ENCODE results near the gene MYADML2. TPM values are rescaled to one million over a fixed set of nuclear protein-coding genes. Genes with fewer than 3 reads are reported as not detected.

Gene MYADML2
- total RNA-seq, 1 experiment from 2014 or later, result not detected

- Histone ChIP-seq H3K4me3 (ENCODE audit: low read length) (no peak overlapping the region), H3F3A (ENCODE audit: low read length, unreplicated experiment) (no peaks in the 10 kb centered on the region), H3K9me2 (replicated peaks; ENCODE audit: low read length) (no peaks in the 10 kb centered on the region), H4K20me1 (ENCODE audit: low read length) (no peaks in the 10 kb centered on the region), H3K27ac (ENCODE audit: low read length) (no peak overlapping the region), H3K4me2 (ENCODE audit: low read length) (no peak overlapping the region), H3K79me2 (ENCODE audit: low read length) (no peaks in the 10 kb centered on the region), H2AFZ (ENCODE audit: low read length) (no peak overlapping the region), H3K9me3 (ENCODE audit: low read length) (no peaks in the 10 kb centered on the region), H3K36me3 (ENCODE audit: low read depth, low read length) (no peaks in the 10 kb centered on the region), H3K4me1 (ENCODE audit: insufficient read depth, low read length) (no peaks in the 10 kb centered on the region), H3K27me3 (ENCODE audit: low read length) (no peaks in the 10 kb centered on the region), H3K9ac (ENCODE audit: low read length) (no peak overlapping the region)
- ChIA-PET CTCF (no interaction called here), POLR2A (ENCODE audit: unreplicated experiment) (no interaction called here)
- TF ChIP-seq EZH2phosphoT487 (IDR thresholded peaks at IDR 0.05; ENCODE audit: borderline replicate concordance, low read length) (no peak), EZH2 (IDR thresholded peaks at IDR 0.05; ENCODE audit: low read length, unreplicated experiment) (no peak)
- no TSS peak for BruUV-seq (replicated peaks)
- DNase-seq, result no peak
- intact Hi-C loops (cut with micrococcal nuclease), result no loop called here
- ATAC-seq, result no peak
Observed at GRCh38 chr17:81948635-81949378, 1.8 kb upstream of the MYADML2 start.

GRCh38 chr17:81944858-81945257 is 2.2 kb downstream of the MYADML2 start:
- H3K9ac ChIP-seq (ENCODE audit: low read length), result no peak overlapping the region
- no peak for ATAC-seq
- POLR2A ChIA-PET (ENCODE audit: unreplicated experiment), result no interaction called here
- no peak overlapping the region for H2AFZ ChIP-seq (ENCODE audit: low read length)
- BruUV-seq (replicated peaks), result no TSS peak
- no peak for DNase-seq
- no peak overlapping the region for H3K4me3 ChIP-seq (ENCODE audit: low read length)
- TF ChIP-seq EZH2phosphoT487 (IDR thresholded peaks at IDR 0.05; ENCODE audit: borderline replicate concordance, low read length) (no peak), EZH2 (IDR thresholded peaks at IDR 0.05; ENCODE audit: low read length, unreplicated experiment) (no peak), CTCF (conservative IDR thresholded peaks at IDR 0.05; ENCODE audit: low read depth, low read length) (no peak)
- no peaks in the 10 kb centered on the region for H3F3A ChIP-seq (ENCODE audit: low read length, unreplicated experiment)
- H3K4me1 ChIP-seq (ENCODE audit: insufficient read depth, low read length), result no peaks in the 10 kb centered on the region
- no peak overlapping the region for H3K27ac ChIP-seq (ENCODE audit: low read length)
- H3K79me2 ChIP-seq (ENCODE audit: low read length), result no peaks in the 10 kb centered on the region
- H3K4me2 ChIP-seq (ENCODE audit: low read length), result no peak overlapping the region
- H3K36me3 ChIP-seq (ENCODE audit: low read depth, low read length), result no peaks in the 10 kb centered on the region
- no peaks in the 10 kb centered on the region for H3K9me3 ChIP-seq (ENCODE audit: low read length)
- no peaks in the 10 kb centered on the region for H4K20me1 ChIP-seq (ENCODE audit: low read length)
- CTCF ChIA-PET, result no interaction called here
- no peaks in the 10 kb centered on the region for H3K27me3 ChIP-seq (ENCODE audit: low read length)
- H3K9me2 ChIP-seq (replicated peaks; ENCODE audit: low read length), result no peaks in the 10 kb centered on the region
- intact Hi-C loops (cut with micrococcal nuclease), result no loop called here

GRCh38 chr17:81942167-81942553 is 4.9 kb downstream of the MYADML2 start:
- H3F3A ChIP-seq (ENCODE audit: low read length, unreplicated experiment), result no peaks in the 10 kb centered on the region
- no peak overlapping the region for H3K9ac ChIP-seq (ENCODE audit: low read length)
- H3K36me3 ChIP-seq (ENCODE audit: low read depth, low read length), result no peaks in the 10 kb centered on the region
- no peaks in the 10 kb centered on the region for H3K27me3 ChIP-seq (ENCODE audit: low read length)
- TF ChIP-seq CTCF (conservative IDR thresholded peaks at IDR 0.05; ENCODE audit: low read depth, low read length) (no peak), EZH2phosphoT487 (IDR thresholded peaks at IDR 0.05; ENCODE audit: borderline replicate concordance, low read length) (no peak), EZH2 (IDR thresholded peaks at IDR 0.05; ENCODE audit: low read length, unreplicated experiment) (no peak)
- intact Hi-C loops (cut with micrococcal nuclease), result no loop called here
- DNase-seq (no peak), ATAC-seq (no peak)
- ChIA-PET CTCF (no interaction called here), POLR2A (ENCODE audit: unreplicated experiment) (interaction anchor here (0.6 kb wide), 1 partner anchor 19 kb away, joined by 4 read pairs; no protein-coding TSS in a partner anchor)
- no peaks in the 10 kb centered on the region for H4K20me1 ChIP-seq (ENCODE audit: low read length)
- no TSS peak for BruUV-seq (replicated peaks)
- no peaks in the 10 kb centered on the region for H3K9me3 ChIP-seq (ENCODE audit: low read length)
- H3K4me1 ChIP-seq (ENCODE audit: insufficient read depth, low read length), result no peaks in the 10 kb centered on the region
- H3K4me3 ChIP-seq (ENCODE audit: low read length), result no peak overlapping the region
- no peak overlapping the region for H2AFZ ChIP-seq (ENCODE audit: low read length)
- H3K79me2 ChIP-seq (ENCODE audit: low read length), result no peaks in the 10 kb centered on the region
- no peak overlapping the region for H3K4me2 ChIP-seq (ENCODE audit: low read length)
- no peaks in the 10 kb centered on the region for H3K9me2 ChIP-seq (replicated peaks; ENCODE audit: low read length)
- no peak overlapping the region for H3K27ac ChIP-seq (ENCODE audit: low read length)
